Thyroid gland (tissue), 4 donors: ENCODE data around the gene MAGOH.

Experiments
- CTCF ChIP-seq, 6 experiments: fragments of 200-600 bp in 3 of 6; fragments of 450-650 bp in 3 of 6; sonication (generic) in 3 of 6; IDR thresholded peaks; one replicate each; pipeline ENCODE4 v1.5.1; 2016 to 2019; ENCODE audit warnings: antibody characterized with exemption in 6 of 6, mild to moderate bottlenecking in 2 of 6, inconsistent platforms in 1 of 6, moderate library complexity in 1 of 6
- POLR2A ChIP-seq, 2 donors: fragments of 450-650 bp; IDR thresholded peaks; one replicate each; pipeline ENCODE4 v1.6.1; 2017; ENCODE audit warnings: antibody characterized with exemption in 2 of 2, mild to moderate bottlenecking in 2 of 2, moderate library complexity in 1 of 2

- no peak for TF ChIP-seq CTCF (IDR thresholded peaks at IDR 0.05)
- TF ChIP-seq POLR2A (IDR thresholded peaks at IDR 0.05): no peak
Measured at GRCh38 chr1:53249706-53250105, 11.4 kb upstream of the MAGOH start.
